Endothelial cell of umbilical vein (primary cell): ENCODE data around the gene KPNA5. TPM values are rescaled to one million over a fixed set of nuclear protein-coding genes. Genes with fewer than 3 reads are reported as not detected.

Experiments
- BruUV-seq: library from RNA; stranded (reverse); fragments of 400-500 nt; replicated peaks from 2 replicates; lab custom pipeline; 2021; lab: Mats Ljungman, UMichigan
- CTCF ChIA-PET: fragments of 300-600, 350-600 bp; sonication (Branson Sonifier 250); formaldehyde crosslinking; loops from one replicate; lab custom pipeline; 2021; ENCODE audit warnings: antibody characterized with exemption, inconsistent platforms; lab: Charles Lee
- POLR2A ChIA-PET: fragments of 300-600, 350-600 bp; sonication (Branson Sonifier 250); formaldehyde crosslinking; loops from one replicate; lab custom pipeline; 2021; ENCODE audit warnings: antibody characterized with exemption, inconsistent platforms; lab: Charles Lee
- DNase-seq: peaks from one replicate; pipeline ENCODE4 v3.0.0-alpha.2; 2011; ENCODE audit warnings: low read depth, low spot score
- FAIRE-seq: peaks from 2 replicates; lab custom pipeline; 2011; peaks lifted over from hg19 to GRCh38; lab: Jason Lieb, UNC
- H2AFZ ChIP-seq: 2 replicates; pipeline ENCODE4 v1.6.0; 2012; ENCODE audit warnings: low read depth, low read length, control low read depth, inconsistent platforms
- H3K27ac ChIP-seq: 2 replicates; pipeline ENCODE4 v1.5.1; 2011; ENCODE audit warnings: low read depth, mild to moderate bottlenecking, control low read depth, low read length, moderate library complexity; ENCODE audit not compliant: insufficient read depth
- H3K27me3 ChIP-seq, 2 experiments: 2 replicates each; pipeline versions ENCODE4 v1.6.0 to v1.6.1; 2011; ENCODE audit warnings: low read length in 2 of 2, mixed read lengths in 1 of 2; ENCODE audit not compliant: control insufficient read depth in 2 of 2, insufficient read depth in 2 of 2
- H3K36me3 ChIP-seq, 2 experiments: 2 replicates in 1 of 2; 3 replicates in 1 of 2; pipeline ENCODE4 v1.5.1; 2011; ENCODE audit warnings: low read length in 2 of 2, mild to moderate bottlenecking in 1 of 2, moderate library complexity in 1 of 2; ENCODE audit not compliant: control insufficient read depth in 2 of 2, insufficient read depth in 2 of 2; ENCODE audit errors: extremely low read depth in 1 of 2
- H3K4me1 ChIP-seq: 3 replicates; pipeline ENCODE4 v1.5.1; 2011; ENCODE audit warnings: mild to moderate bottlenecking, low read length; ENCODE audit not compliant: control insufficient read depth, insufficient read depth; ENCODE audit errors: extremely low read depth
- H3K4me2 ChIP-seq: 2 replicates; pipeline ENCODE4 v1.6.1; 2011; ENCODE audit warnings: low read length, control low read depth, mixed read lengths; ENCODE audit not compliant: insufficient read depth
- H3K4me3 ChIP-seq, 3 experiments: fragments of 200-600 bp in 1 of 3; sonication (generic), shearing (Covaris generic) in 1 of 3; replicated peaks in 1 of 3; 2 replicates each; pipeline ENCODE4 v1.5.1; 2011 to 2016; ENCODE audit warnings: control low read depth in 3 of 3, low read length in 3 of 3, mild to moderate bottlenecking in 2 of 3, inconsistent platforms in 1 of 3, low read depth in 1 of 3, moderate library complexity in 1 of 3; ENCODE audit not compliant: insufficient read depth in 1 of 3
- H3K79me2 ChIP-seq: 2 replicates; pipeline ENCODE4 v1.6.0; 2012; ENCODE audit warnings: low read length, inconsistent platforms; ENCODE audit not compliant: control insufficient read depth, insufficient read depth
- H3K9ac ChIP-seq: replicated peaks from 2 replicates; pipeline ENCODE3; 2011; ENCODE audit warnings: low read length, control low read depth; ENCODE audit not compliant: insufficient read depth; ENCODE audit errors: extremely low read depth
- H3K9me1 ChIP-seq: replicated peaks from 3 replicates; pipeline ENCODE4 v1.6.0; 2011; ENCODE audit warnings: mild to moderate bottlenecking, low read length; ENCODE audit not compliant: control insufficient read depth, insufficient read depth; ENCODE audit errors: extremely low read depth
- H3K9me3 ChIP-seq: replicated peaks from 2 replicates; pipeline ENCODE4 v1.5.1; 2012; ENCODE audit warnings: low read length, inconsistent platforms; ENCODE audit not compliant: control insufficient read depth, insufficient read depth
- H4K20me1 ChIP-seq: replicated peaks from 2 replicates; pipeline ENCODE3; 2011; ENCODE audit warnings: mild to moderate bottlenecking, low read length; ENCODE audit not compliant: control insufficient read depth, insufficient read depth; ENCODE audit errors: extremely low read depth
- EZH2 ChIP-seq: IDR thresholded peaks from 2 replicates; pipeline ENCODE4 v1.6.1; 2012; ENCODE audit warnings: borderline replicate concordance, low read depth, mild to moderate bottlenecking, moderate library complexity, low read length, inconsistent platforms; ENCODE audit not compliant: severe bottlenecking
- FOS ChIP-seq: IDR thresholded peaks from 2 replicates; pipeline ENCODE4 v1.6.1; 2011; ENCODE audit warnings: mild to moderate bottlenecking, low read length, moderate library complexity, borderline replicate concordance; ENCODE audit not compliant: insufficient read depth
- GATA2 ChIP-seq: IDR thresholded peaks from 2 replicates; pipeline ENCODE4 v1.7.0; 2011; ENCODE audit warnings: low read depth, mild to moderate bottlenecking, moderate library complexity, mixed read lengths, low read length; ENCODE audit not compliant: insufficient read length, insufficient read depth
- JUN ChIP-seq: IDR thresholded peaks from 2 replicates; pipeline ENCODE4 v1.6.1; 2011; ENCODE audit warnings: borderline replicate concordance, low read depth; ENCODE audit not compliant: insufficient read length, insufficient read depth
- MYC ChIP-seq: IDR thresholded peaks from one replicate; pipeline ENCODE4 v1.6.1; 2011; ENCODE audit warnings: mild to moderate bottlenecking, low read depth, low read length
- POLR2A ChIP-seq: IDR thresholded peaks from 2 replicates; pipeline ENCODE4 v1.6.1; 2012; ENCODE audit warnings: low read depth, mild to moderate bottlenecking, control low read depth, low read length
- POLR2AphosphoS5 ChIP-seq: IDR thresholded peaks from 2 replicates; pipeline ENCODE4 v1.6.1; 2012; ENCODE audit warnings: low read depth, mild to moderate bottlenecking, control low read depth, low read length, moderate library complexity; ENCODE audit not compliant: insufficient read depth
- dilution Hi-C: fragments of 300-500 bp; cut with MboI; formaldehyde crosslinking; loops from one replicate; pipeline ENCODE4 v1.15.0; 2019; ENCODE audit warnings: low sequenced_read_pairs; ENCODE audit not compliant: extremely low pct_ligation_motif_present
- intact Hi-C: fragments of 100-400 bp; cut with micrococcal nuclease; formaldehyde crosslinking; loops from one replicate; pipeline ENCODE4 v1.10.0; 2022
- polyA plus RNA-seq, 4 experiments: library from polyadenylated mRNA; depleted of rRNA in 3 of 4; stranded (reverse) in 3 of 4; unstranded in 1 of 4; fragments of >200 nt; gene quantifications; 2 replicates each; pipeline versions ENCODE4 v1.2.1 to v1.2.3, GENCODE V29; 2011 to 2012; ENCODE audit warnings: missing spikeins in 1 of 4
- total RNA-seq: library from RNA; stranded (reverse); gene quantifications from 2 replicates; pipeline ENCODE4 v1.2.3, GENCODE V29; 2021
- TF ChIP-seq, protein P1 (sequence below): IDR thresholded peaks from 2 replicates; pipeline ENCODE4 v1.6.1; 2011; ENCODE audit not compliant: insufficient read depth, insufficient read length
- TF ChIP-seq, protein P2 (sequence below), 2 donors: IDR thresholded peaks; 1 replicate in 1 of 2; 2 replicates in 1 of 2; pipeline ENCODE4 v1.5.1; 2011; ENCODE audit warnings: low read length in 2 of 2, mild to moderate bottlenecking in 2 of 2, moderate library complexity in 2 of 2, control low read depth in 1 of 2, inconsistent platforms in 1 of 2, low read depth in 1 of 2; ENCODE audit not compliant: insufficient read depth in 1 of 2; ENCODE audit errors: extremely low read depth in 1 of 2

Gene KPNA5
- total and polyA plus RNA-seq, 2 donors (not counting 3 experiments of a cell fraction or from before 2014, with no cell fraction given), result 1.6 to 8.9 TPM

DNA sequence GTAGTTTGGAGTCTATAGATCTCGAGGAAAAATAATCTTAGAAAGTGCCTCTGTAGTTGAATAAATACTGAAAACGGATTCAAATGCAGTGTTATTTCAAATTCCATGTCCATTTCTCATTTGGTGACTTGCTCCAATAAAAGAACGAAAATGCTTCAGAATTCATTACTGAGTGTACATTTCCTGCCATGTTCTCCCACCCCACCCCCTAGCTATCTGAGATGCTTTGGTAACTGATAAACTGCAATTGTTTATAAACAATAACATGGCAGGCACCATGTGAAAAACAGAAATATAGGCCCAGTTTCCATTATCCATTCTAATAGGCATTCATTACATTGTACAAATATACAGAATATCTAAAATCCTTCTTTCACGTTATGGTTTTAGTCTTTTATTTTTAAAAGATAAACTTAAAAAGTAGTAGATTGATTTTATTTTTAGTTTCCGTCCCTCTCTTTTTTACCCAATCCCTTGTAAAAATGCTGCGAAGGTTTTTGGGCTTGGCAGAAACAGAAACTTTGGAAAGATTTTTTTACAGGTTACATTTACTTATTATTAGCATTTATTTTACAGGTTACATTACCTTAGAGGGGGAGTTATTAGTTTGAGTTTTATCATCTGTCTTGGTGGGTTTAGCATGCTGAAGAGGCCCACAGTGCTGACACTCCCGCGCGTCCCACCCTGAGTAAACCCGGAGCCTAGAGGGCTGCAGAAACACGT, 83.1 kb downstream of the KPNA5 start:
- FAIRE-seq, result no peak
- POLR2A ChIA-PET, result interaction anchor here (0.6 kb wide), 1 partner anchor 67 kb away, joined by 3 read pairs; no protein-coding TSS in a partner anchor

More for the DNA sequence above, 83.1 kb downstream of the KPNA5 start:
- TF ChIP-seq, protein P1, sequence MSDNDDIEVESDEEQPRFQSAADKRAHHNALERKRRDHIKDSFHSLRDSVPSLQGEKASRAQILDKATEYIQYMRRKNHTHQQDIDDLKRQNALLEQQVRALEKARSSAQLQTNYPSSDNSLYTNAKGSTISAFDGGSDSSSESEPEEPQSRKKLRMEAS, result no peak
- TF ChIP-seq, protein P2, sequence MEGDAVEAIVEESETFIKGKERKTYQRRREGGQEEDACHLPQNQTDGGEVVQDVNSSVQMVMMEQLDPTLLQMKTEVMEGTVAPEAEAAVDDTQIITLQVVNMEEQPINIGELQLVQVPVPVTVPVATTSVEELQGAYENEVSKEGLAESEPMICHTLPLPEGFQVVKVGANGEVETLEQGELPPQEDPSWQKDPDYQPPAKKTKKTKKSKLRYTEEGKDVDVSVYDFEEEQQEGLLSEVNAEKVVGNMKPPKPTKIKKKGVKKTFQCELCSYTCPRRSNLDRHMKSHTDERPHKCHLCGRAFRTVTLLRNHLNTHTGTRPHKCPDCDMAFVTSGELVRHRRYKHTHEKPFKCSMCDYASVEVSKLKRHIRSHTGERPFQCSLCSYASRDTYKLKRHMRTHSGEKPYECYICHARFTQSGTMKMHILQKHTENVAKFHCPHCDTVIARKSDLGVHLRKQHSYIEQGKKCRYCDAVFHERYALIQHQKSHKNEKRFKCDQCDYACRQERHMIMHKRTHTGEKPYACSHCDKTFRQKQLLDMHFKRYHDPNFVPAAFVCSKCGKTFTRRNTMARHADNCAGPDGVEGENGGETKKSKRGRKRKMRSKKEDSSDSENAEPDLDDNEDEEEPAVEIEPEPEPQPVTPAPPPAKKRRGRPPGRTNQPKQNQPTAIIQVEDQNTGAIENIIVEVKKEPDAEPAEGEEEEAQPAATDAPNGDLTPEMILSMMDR (IDR thresholded peaks at IDR 0.05; ENCODE audit: extremely low read depth in 1 of 2, insufficient read depth in 1 of 2, low read depth in 1 of 2, low read length in 2 of 2), result no peak
- no peak for TF ChIP-seq POLR2AphosphoS5
- no peak for TF ChIP-seq JUN
- TF ChIP-seq EZH2, result no peak
- no peak for TF ChIP-seq GATA2
- no peak for TF ChIP-seq FOS
- TF ChIP-seq POLR2A, result no peak
- no peak for TF ChIP-seq MYC
- intact Hi-C loops (no loop called here), dilution Hi-C loops (no loop called here)
- Histone ChIP-seq H3K4me3 (no peak overlapping the region), H4K20me1 (no peaks in the 10 kb centered on the region), H2AFZ (no peak overlapping the region), H3K9me1 (no peaks in the 10 kb centered on the region), H3K36me3 (no peaks in the 10 kb centered on the region), H3K4me2 (no peak overlapping the region), H3K9ac (no peak overlapping the region), H3K27me3 (peaks cover 10 to 15% of the 10 kb centered on the region in 2 experiments), H3K79me2 (no peaks in the 10 kb centered on the region), H3K27ac (no peak overlapping the region), H3K4me1 (peaks cover 7% of the 10 kb centered on the region), H3K9me3 (no peaks in the 10 kb centered on the region)
- no TSS peak for BruUV-seq
- CTCF ChIA-PET, result interaction anchor here (0.8 to 1.1 kb wide), 2 partner anchors 15 to 477 kb away, joined by 3 read pairs; no protein-coding TSS in a partner anchor
- DNase-seq, result no peak
